K562 (cell line): ENCODE data around the gene MYRIP. TPM values are rescaled to one million over a fixed set of nuclear protein-coding genes. Genes with fewer than 3 reads are reported as not detected.

Source experiments
- ATAC-seq: fragments of 200-7000 bp; cut with Tn5 transposase; 3 replicates; pipeline ENCODE4 v1.9.1; 2020; ENCODE audit warnings: moderate library complexity
- BruUV-seq: library from RNA; stranded (reverse); fragments of 400-500 nt; replicated peaks from 2 replicates; lab custom pipeline; 2021; lab: Mats Ljungman, UMichigan
- CTCF ChIA-PET: fragments of 300-600 bp; formaldehyde crosslinking; extraction: SDS; loops from one replicate; lab custom pipeline; 2021; ENCODE audit warnings: low intra/inter-chr PET ratio; lab: Yijun Ruan, JAX
- POLR2A ChIA-PET: fragments of 300-600, 350-650 bp; sonication (Branson Sonifier 250); formaldehyde crosslinking; extraction: SDS; loops from one replicate; lab custom pipeline; 2021; ENCODE audit warnings: antibody characterized with exemption, inconsistent platforms; lab: Yijun Ruan, JAX
- DNase-seq, 4 experiments: peaks; one replicate each; pipeline versions ENCODE4 v3.0.0 to v3.0.0-alpha.2; 2011 to 2018; ENCODE audit warnings: low spot score in 3 of 4, mixed read lengths in 3 of 4; ENCODE audit errors: extremely low read depth in 1 of 4
- FAIRE-seq: peaks from 2 replicates; lab custom pipeline; 2011; peaks lifted over from hg19 to GRCh38; lab: Jason Lieb, UNC
- H2AFZ ChIP-seq: 2 replicates; pipeline ENCODE4 v1.6.0; 2011; ENCODE audit warnings: low read depth, low read length, control low read depth, inconsistent platforms
- H3K27ac ChIP-seq: fragments of 200-600 bp; 3 replicates; pipeline ENCODE4 v1.8.0; 2011; ENCODE audit warnings: low read depth, mild to moderate bottlenecking, control low read depth, inconsistent platforms, low read length, moderate library complexity, mixed read lengths; ENCODE audit errors: extremely low read depth
- H3K27me3 ChIP-seq, 2 experiments: fragments of 300-600 bp in 1 of 2; 2 replicates in 1 of 2; 3 replicates in 1 of 2; pipeline versions ENCODE4 v1.6.0 to v1.8.0; 2011; ENCODE audit warnings: inconsistent platforms in 2 of 2, low read length in 2 of 2, mild to moderate bottlenecking in 1 of 2, mixed read lengths in 1 of 2, moderate library complexity in 1 of 2; ENCODE audit not compliant: control insufficient read depth in 2 of 2, insufficient read depth in 2 of 2
- H3K36me3 ChIP-seq: fragments of 300-600 bp; 3 replicates; pipeline ENCODE4 v1.8.0; 2011; ENCODE audit warnings: mild to moderate bottlenecking, low read length, inconsistent platforms; ENCODE audit not compliant: control insufficient read depth, insufficient read depth
- H3K4me1 ChIP-seq, 2 experiments: fragments of 200-600 bp in 1 of 2; replicated peaks in 1 of 2; 2 replicates in 1 of 2; 3 replicates in 1 of 2; pipeline versions ENCODE4 v1.5.1 to v1.8.0; 2011; ENCODE audit warnings: inconsistent platforms in 2 of 2, low read length in 2 of 2, mild to moderate bottlenecking in 1 of 2, mixed read lengths in 1 of 2, moderate library complexity in 1 of 2; ENCODE audit not compliant: control insufficient read depth in 2 of 2, insufficient read depth in 2 of 2
- H3K4me2 ChIP-seq: 2 replicates; pipeline ENCODE4 v1.6.1; 2011; ENCODE audit warnings: low read length, control low read depth, inconsistent platforms, mixed read lengths; ENCODE audit not compliant: insufficient read depth
- H3K4me3 ChIP-seq: fragments of 200-600 bp; sonication (generic), shearing (Covaris generic); 2 replicates; pipeline ENCODE4 v1.5.1; 2016; ENCODE audit warnings: control low read depth, inconsistent platforms
- H3K79me2 ChIP-seq: fragments of 200-600 bp; 3 replicates; pipeline ENCODE4 v1.8.0; 2011; ENCODE audit warnings: low read length, inconsistent platforms; ENCODE audit not compliant: control insufficient read depth, insufficient read depth
- H3K9ac ChIP-seq, 2 experiments: 2 replicates each; pipeline versions ENCODE4 v1.6.0 to v1.6.1; 2011; ENCODE audit warnings: low read depth in 2 of 2, low read length in 2 of 2, control low read depth in 1 of 2, inconsistent platforms in 1 of 2, mild to moderate bottlenecking in 1 of 2, mixed read lengths in 1 of 2; ENCODE audit not compliant: insufficient read depth in 1 of 2
- H3K9me1 ChIP-seq: one replicate; pipeline ENCODE4 v1.6.0; 2011; ENCODE audit warnings: inconsistent platforms, mild to moderate bottlenecking, low read length, moderate library complexity; ENCODE audit not compliant: control insufficient read depth, insufficient read depth
- H3K9me3 ChIP-seq: replicated peaks from 2 replicates; pipeline ENCODE4 v1.5.1; 2011; ENCODE audit warnings: low read depth, low read length, inconsistent platforms; ENCODE audit not compliant: control insufficient read depth, insufficient read depth
- H4K20me1 ChIP-seq: replicated peaks from 2 replicates; pipeline ENCODE4 v1.6.1; 2011; ENCODE audit warnings: low read length, inconsistent platforms, mixed read lengths; ENCODE audit not compliant: control insufficient read depth, insufficient read depth
- CCAR2 ChIP-seq: fragments of 200-400 bp; formaldehyde crosslinking; IDR thresholded peaks from 2 replicates; pipeline ENCODE4 v1.6.1; 2017; ENCODE audit warnings: mild to moderate bottlenecking, low read depth, low read length
- CTCFL ChIP-seq: IDR thresholded peaks from 2 replicates; pipeline ENCODE4 v1.6.1; 2011; ENCODE audit warnings: borderline replicate concordance, low read depth, mild to moderate bottlenecking, moderate library complexity, low read length; ENCODE audit not compliant: insufficient read depth, poor library complexity, severe bottlenecking
- MEIS2 ChIP-seq: fragments of 450-650 bp; IDR thresholded peaks from 2 replicates; pipeline ENCODE4 v1.6.1; 2014; ENCODE audit warnings: mild to moderate bottlenecking; ENCODE audit not compliant: partially characterized antibody
- PBX2 ChIP-seq, 2 experiments: IDR thresholded peaks in 1 of 2; conservative IDR thresholded peaks in 1 of 2; 2 replicates each; pipeline ENCODE4 v1.6.1; 2016; ENCODE audit warnings: low read depth in 2 of 2, mild to moderate bottlenecking in 1 of 2, missing compliant biosample characterization in 1 of 2, missing genetic modification characterization in 1 of 2, moderate library complexity in 1 of 2
- RAD21 ChIP-seq, 2 experiments: fragments of 250-450 bp in 1 of 2; fragments of 450-650 bp in 1 of 2; sonication (Bioruptor Pico) in 1 of 2; formaldehyde crosslinking in 1 of 2; IDR thresholded peaks in 1 of 2; conservative IDR thresholded peaks in 1 of 2; 2 replicates each; pipeline versions ENCODE4 v1.4.0 to v1.8.0; 2020 to 2022; ENCODE audit warnings: mild to moderate bottlenecking in 2 of 2, moderate library complexity in 1 of 2
- RBM22 ChIP-seq: fragments of 200-400 bp; formaldehyde crosslinking; IDR thresholded peaks from 2 replicates; pipeline ENCODE4 v1.6.1; 2018; ENCODE audit warnings: low read length, low read depth; ENCODE audit not compliant: poor library complexity, severe bottlenecking
- SMC3 ChIP-seq: conservative IDR thresholded peaks from 2 replicates; pipeline ENCODE4 v1.6.1; 2011; ENCODE audit warnings: low read depth, low read length, improper control_type of control experiment; ENCODE audit not compliant: insufficient read depth
- WHSC1 ChIP-seq: IDR thresholded peaks from one replicate; pipeline ENCODE4 v1.6.1; 2012; ENCODE audit warnings: low read length, control low read depth, inconsistent platforms
- ZNF384 ChIP-seq: IDR thresholded peaks from 2 replicates; pipeline ENCODE4 v1.6.1; 2012; ENCODE audit warnings: low read depth, low read length, improper control_type of control experiment
- WGBS: fragments of 100-300 bp; shearing (Covaris generic); methylation state at CpG from one replicate; pipeline ENCODE4 v1.1.6; 2016; ENCODE audit warnings: low coverage, mixed read lengths; ENCODE audit not compliant: insufficient coverage; ENCODE audit errors: missing lambda C conversion rate; 5-methylcytosine and 5-hydroxymethylcytosine counted together
- in situ Hi-C: fragments of 300-500 bp; cut with MboI; formaldehyde crosslinking; loops from 4 replicates; pipeline ENCODE4 v1.15.0; 2018; ENCODE audit warnings: inconsistent platforms, mixed read lengths
- intact Hi-C: fragments of 100-400 bp; cut with micrococcal nuclease; formaldehyde crosslinking; loops from 2 replicates; pipeline ENCODE4 v1.14.2; 2022
- polyA plus RNA-seq, 8 experiments: library from polyadenylated mRNA; depleted of rRNA in 4 of 8; stranded (reverse) in 5 of 8; unstranded in 3 of 8; fragments of >200 nt; fragmentation: Nextera tagmentation in 2 of 8; fragmentation: Illumina TruSeq in 1 of 8; extraction: Ambion mirVana in 2 of 8; extraction: Trizol in 1 of 8; gene quantifications; 2 replicates each; pipeline versions ENCODE4 v1.2.1 to v1.2.3, GENCODE V29; 2011 to 2014; ENCODE audit warnings: inconsistent platforms in 1 of 8, missing spikeins in 1 of 8
- total RNA-seq, 7 experiments: library from RNA; depleted of rRNA in 6 of 7; stranded (reverse); fragments of >200 nt in 6 of 7; fragmentation: Illumina TruSeq in 2 of 7; extraction: Trizol in 2 of 7; gene quantifications; 2 replicates each; pipeline versions ENCODE4 v1.2.1 to v1.2.3, GENCODE V29; 2011 to 2021; ENCODE audit warnings: low replicate concordance in 1 of 7
- TF ChIP-seq, protein P1 (sequence below): fragments of 450-650 bp; IDR thresholded peaks from 2 replicates; pipeline ENCODE4 v1.6.1; 2016
- TF ChIP-seq, protein P2 (sequence below), 3 experiments: IDR thresholded peaks in 2 of 3; conservative IDR thresholded peaks in 1 of 3; 2 replicates each; pipeline ENCODE4 v1.5.1; 2011 to 2012; ENCODE audit warnings: low read length in 3 of 3, mild to moderate bottlenecking in 3 of 3, control low read depth in 2 of 3, improper control_type of control experiment in 1 of 3, inconsistent platforms in 1 of 3, low read depth in 1 of 3, mixed read lengths in 1 of 3, moderate library complexity in 1 of 3; ENCODE audit not compliant: insufficient read depth in 2 of 3

MYRIP gene
- total and polyA plus RNA-seq, 9 of the 15 experiments (the other 6 are each of a cell fraction or from before 2014, with no cell fraction given) = 0.03 to 0.12 TPM; not detected in 7

DNA sequence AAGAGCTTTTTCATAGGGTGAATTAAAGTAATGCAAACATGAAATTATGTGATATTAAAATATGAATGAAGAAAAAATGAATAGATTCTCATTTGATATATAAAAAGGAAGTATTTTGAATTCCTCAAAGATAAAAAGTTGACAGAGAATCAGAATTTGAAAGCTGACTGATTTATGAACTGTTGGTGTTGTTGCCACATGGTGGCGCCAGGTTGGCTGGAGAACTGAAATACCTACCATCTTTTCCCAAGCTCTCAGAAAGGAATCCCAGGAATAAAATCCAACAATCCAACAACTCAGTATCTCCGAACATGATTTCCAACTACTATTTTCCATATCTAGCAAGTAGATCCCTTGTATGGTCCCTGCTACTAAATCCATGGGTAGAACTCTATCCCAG, 3.1 kb downstream of the MYRIP start:
- no TSS peak for BruUV-seq
- WGBS = 3% methylated on average over 2 of the region's 2 CpGs
- no peak overlapping the region for H3K9ac ChIP-seq
- in situ Hi-C loops (no loop called here), intact Hi-C loops (loop anchor here (10.0 kb wide), 3 partner anchors 182 to 502 kb away; no protein-coding TSS in a partner anchor)
- no peak overlapping the region for H3K4me3 ChIP-seq
- 0 out of 2 replicates have a peak, but pooled peaks cover 3% of the 10 kb centered on the region for H4K20me1 ChIP-seq
- peak in 1 of 4 experiments; percentile 12 for DNase-seq
- ChIA-PET CTCF (no interaction called here), POLR2A (no interaction called here)
- TF ChIP-seq MEIS2 = peak; percentile 76
- TF ChIP-seq, protein P1, sequence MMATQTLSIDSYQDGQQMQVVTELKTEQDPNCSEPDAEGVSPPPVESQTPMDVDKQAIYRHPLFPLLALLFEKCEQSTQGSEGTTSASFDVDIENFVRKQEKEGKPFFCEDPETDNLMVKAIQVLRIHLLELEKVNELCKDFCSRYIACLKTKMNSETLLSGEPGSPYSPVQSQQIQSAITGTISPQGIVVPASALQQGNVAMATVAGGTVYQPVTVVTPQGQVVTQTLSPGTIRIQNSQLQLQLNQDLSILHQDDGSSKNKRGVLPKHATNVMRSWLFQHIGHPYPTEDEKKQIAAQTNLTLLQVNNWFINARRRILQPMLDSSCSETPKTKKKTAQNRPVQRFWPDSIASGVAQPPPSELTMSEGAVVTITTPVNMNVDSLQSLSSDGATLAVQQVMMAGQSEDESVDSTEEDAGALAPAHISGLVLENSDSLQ = 0 out of 2 replicates have a peak, but pooled peaks have one; percentile 16
- TF ChIP-seq, protein P2, sequence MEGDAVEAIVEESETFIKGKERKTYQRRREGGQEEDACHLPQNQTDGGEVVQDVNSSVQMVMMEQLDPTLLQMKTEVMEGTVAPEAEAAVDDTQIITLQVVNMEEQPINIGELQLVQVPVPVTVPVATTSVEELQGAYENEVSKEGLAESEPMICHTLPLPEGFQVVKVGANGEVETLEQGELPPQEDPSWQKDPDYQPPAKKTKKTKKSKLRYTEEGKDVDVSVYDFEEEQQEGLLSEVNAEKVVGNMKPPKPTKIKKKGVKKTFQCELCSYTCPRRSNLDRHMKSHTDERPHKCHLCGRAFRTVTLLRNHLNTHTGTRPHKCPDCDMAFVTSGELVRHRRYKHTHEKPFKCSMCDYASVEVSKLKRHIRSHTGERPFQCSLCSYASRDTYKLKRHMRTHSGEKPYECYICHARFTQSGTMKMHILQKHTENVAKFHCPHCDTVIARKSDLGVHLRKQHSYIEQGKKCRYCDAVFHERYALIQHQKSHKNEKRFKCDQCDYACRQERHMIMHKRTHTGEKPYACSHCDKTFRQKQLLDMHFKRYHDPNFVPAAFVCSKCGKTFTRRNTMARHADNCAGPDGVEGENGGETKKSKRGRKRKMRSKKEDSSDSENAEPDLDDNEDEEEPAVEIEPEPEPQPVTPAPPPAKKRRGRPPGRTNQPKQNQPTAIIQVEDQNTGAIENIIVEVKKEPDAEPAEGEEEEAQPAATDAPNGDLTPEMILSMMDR (IDR thresholded peaks at IDR 0.05 in 2 of 3, conservative IDR thresholded peaks at IDR 0.05 in 1 of 3; ENCODE audit: insufficient read depth in 2 of 3, low read depth in 1 of 3, low read length in 3 of 3) = peak in 2 of 3 experiments; percentile 44 to 47; a peak in 4 of 6 replicates
- TF ChIP-seq SMC3 = 0 out of 2 replicates have a peak, but pooled peaks have one; percentile 13
- no peak for TF ChIP-seq ZNF384
- TF ChIP-seq RBM22 = no peak
- TF ChIP-seq CTCFL = peak; percentile 23
- TF ChIP-seq WHSC1 = no peak
- TF ChIP-seq RAD21 (CRISPR knock-in tag; conservative IDR thresholded peaks at IDR 0.05 in 1 of 2, IDR thresholded peaks at IDR 0.05 in 1 of 2) = peak in 1 of 2 experiments; percentile 30; a peak in 2 of 4 replicates
- TF ChIP-seq CCAR2 = no peak
- no peak for TF ChIP-seq PBX2 (CRISPR knock-in tag; IDR thresholded peaks at IDR 0.05; ENCODE audit: low read depth)
- peak; percentile 74 for TF ChIP-seq PBX2 (tag; conservative IDR thresholded peaks at IDR 0.05; ENCODE audit: low read depth)
- H3K27me3 ChIP-seq = peaks cover 2 to 29% of the 10 kb centered on the region in 2 experiments; a peak in 3 of 5 replicates
- no peak overlapping the region for H3K27ac ChIP-seq
- H2AFZ ChIP-seq = no peak overlapping the region
- ATAC-seq = no peak
- no peaks in the 10 kb centered on the region for H3K9me1 ChIP-seq
- H3K36me3 ChIP-seq = no peaks in the 10 kb centered on the region
- no peaks in the 10 kb centered on the region for H3K79me2 ChIP-seq
- peaks cover 0 to 15% of the 10 kb centered on the region in 2 experiments; a peak in 2 of 5 replicates for H3K4me1 ChIP-seq
- FAIRE-seq = peak; percentile 55
- no peaks in the 10 kb centered on the region for H3K9me3 ChIP-seq
- no peak overlapping the region for H3K4me2 ChIP-seq
